ENCODE measurements around the gene PSEN2. TPM values are rescaled to one million over a fixed set of nuclear protein-coding genes. Genes with fewer than 3 reads are reported as not detected.

PSEN2 gene
- total and polyA plus RNA-seq, 2 experiments from 2014 or later = 12.9 to 14.3 TPM

DNA sequence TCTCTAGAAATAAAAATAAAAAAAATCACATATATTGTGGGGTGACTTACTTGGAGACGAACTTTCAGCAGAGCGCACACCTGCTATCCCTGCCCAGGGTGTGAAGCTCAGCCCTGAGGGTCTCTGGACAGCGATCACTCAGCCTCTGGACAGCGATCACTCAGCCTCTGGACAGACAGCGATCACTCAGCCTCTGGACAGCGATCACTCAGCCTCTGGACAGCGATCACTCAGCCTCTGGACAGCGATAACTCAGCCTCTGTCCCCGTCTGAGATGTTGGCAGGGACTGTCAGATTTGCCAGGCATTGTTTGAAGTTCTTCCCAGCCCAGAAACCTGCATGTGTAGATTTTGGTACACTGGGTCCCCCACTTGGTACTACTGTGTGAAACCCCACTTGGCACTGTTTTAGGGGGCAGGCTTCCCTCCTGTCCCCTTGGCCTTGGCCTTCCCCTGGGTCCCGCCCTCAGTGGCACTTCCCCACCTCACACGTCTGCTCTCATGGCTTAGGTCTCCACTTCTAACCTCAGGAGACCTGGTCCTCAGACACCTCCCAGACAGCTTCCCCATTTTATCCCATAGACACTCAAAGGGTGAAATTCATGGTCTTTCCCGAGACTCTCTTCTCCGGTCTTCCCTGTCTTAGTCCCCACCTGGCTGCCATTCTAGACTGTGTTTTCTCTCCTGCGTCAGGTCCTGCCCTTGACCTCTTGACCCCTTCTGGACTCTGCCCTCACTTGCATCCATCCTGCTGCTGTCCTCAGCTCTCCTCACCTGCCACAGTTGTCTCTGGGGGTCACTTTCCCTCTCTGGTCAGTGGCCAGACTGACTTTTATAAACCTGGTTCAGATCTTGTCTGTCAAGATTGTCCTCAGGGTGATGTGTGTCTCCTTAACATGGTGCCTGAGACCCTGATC, 10.2 kb downstream of the PSEN2 start:
- no peaks in the 10 kb centered on the region for H3K36me3 ChIP-seq (replicated peaks; ENCODE audit: insufficient read depth, low read depth)
- WGBS (ENCODE audit: low lambda C conversion rate, missing lambda C conversion rate) = 97% methylated on average over 14 of the region's 14 CpGs
- TF ChIP-seq EZH2 (IDR thresholded peaks at IDR 0.05; ENCODE audit: borderline replicate concordance) = no peak
- TF ChIP-seq EZH2phosphoT487 (IDR thresholded peaks at IDR 0.05; ENCODE audit: low read depth, severe bottlenecking, unreplicated experiment) = no peak
- TF ChIP-seq, protein P1, sequence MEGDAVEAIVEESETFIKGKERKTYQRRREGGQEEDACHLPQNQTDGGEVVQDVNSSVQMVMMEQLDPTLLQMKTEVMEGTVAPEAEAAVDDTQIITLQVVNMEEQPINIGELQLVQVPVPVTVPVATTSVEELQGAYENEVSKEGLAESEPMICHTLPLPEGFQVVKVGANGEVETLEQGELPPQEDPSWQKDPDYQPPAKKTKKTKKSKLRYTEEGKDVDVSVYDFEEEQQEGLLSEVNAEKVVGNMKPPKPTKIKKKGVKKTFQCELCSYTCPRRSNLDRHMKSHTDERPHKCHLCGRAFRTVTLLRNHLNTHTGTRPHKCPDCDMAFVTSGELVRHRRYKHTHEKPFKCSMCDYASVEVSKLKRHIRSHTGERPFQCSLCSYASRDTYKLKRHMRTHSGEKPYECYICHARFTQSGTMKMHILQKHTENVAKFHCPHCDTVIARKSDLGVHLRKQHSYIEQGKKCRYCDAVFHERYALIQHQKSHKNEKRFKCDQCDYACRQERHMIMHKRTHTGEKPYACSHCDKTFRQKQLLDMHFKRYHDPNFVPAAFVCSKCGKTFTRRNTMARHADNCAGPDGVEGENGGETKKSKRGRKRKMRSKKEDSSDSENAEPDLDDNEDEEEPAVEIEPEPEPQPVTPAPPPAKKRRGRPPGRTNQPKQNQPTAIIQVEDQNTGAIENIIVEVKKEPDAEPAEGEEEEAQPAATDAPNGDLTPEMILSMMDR (IDR thresholded peaks at IDR 0.05; ENCODE audit: poor library complexity) = no peak

DNA sequence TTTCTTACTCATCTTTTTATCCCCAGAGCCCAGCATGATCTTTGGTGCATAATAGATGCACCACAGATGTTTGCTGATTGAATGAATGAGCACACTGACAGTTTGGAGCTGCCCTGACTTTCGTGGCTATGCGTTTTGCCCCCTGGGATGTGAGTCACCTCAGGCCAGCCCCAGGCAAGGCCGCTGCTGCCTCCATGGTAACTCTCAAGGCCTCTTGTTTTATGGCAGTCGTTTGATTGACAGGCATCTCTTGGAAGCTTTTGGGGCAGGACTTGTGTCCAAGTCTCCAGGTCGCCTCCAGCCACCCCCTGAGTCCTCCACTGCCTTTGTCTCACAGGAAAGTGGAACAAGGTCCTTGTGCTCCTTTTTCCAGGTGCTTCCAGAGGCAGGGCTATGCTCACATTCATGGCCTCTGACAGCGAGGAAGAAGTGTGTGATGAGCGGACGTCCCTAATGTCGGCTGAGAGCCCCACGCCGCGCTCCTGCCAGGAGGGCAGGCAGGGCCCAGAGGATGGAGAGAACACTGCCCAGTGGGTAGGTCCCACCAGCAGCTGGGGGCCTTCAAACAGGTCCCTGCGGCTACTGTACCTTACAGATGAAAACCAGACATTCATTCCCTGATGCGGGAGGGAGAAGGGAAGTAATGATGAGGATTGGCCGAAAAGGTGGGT, 11.2 kb downstream of the PSEN2 start:
- H4K20me1 ChIP-seq (ENCODE audit: insufficient read depth, poor library complexity, severe bottlenecking) = no peaks in the 10 kb centered on the region
- no peak for DNase-seq (ENCODE audit: low spot score)
- no peak overlapping the region for H3K27ac ChIP-seq
- no peaks in the 10 kb centered on the region for H3K36me3 ChIP-seq (replicated peaks; ENCODE audit: insufficient read depth, low read depth)
- H3K79me2 ChIP-seq = no peaks in the 10 kb centered on the region
- H3K4me3 ChIP-seq = no peak overlapping the region
- no peaks in the 10 kb centered on the region for H3K9me2 ChIP-seq (replicated peaks; ENCODE audit: insufficient read depth)
- H3K4me1 ChIP-seq (ENCODE audit: insufficient read depth) = no peaks in the 10 kb centered on the region
- H2AFZ ChIP-seq = no peak overlapping the region
- no peak for TF ChIP-seq EZH2phosphoT487 (IDR thresholded peaks at IDR 0.05; ENCODE audit: low read depth, severe bottlenecking, unreplicated experiment)
- no peak for TF ChIP-seq EZH2 (IDR thresholded peaks at IDR 0.05; ENCODE audit: borderline replicate concordance)
- TF ChIP-seq, protein P1 (IDR thresholded peaks at IDR 0.05; ENCODE audit: poor library complexity) = no peak
- no peaks in the 10 kb centered on the region for H3K9me3 ChIP-seq (ENCODE audit: low read depth)
- 93% methylated on average over 15 of the region's 15 CpGs for WGBS (ENCODE audit: low lambda C conversion rate, missing lambda C conversion rate)
- H3K4me2 ChIP-seq = peak overlapping the region; percentile 66
- no peaks in the 10 kb centered on the region for H3K27me3 ChIP-seq

More for the DNA sequence above, 10.2 kb downstream of the PSEN2 start:
- no peaks in the 10 kb centered on the region for H3K4me1 ChIP-seq (ENCODE audit: insufficient read depth)
- H3K9me2 ChIP-seq (replicated peaks; ENCODE audit: insufficient read depth) = no peaks in the 10 kb centered on the region
- no peaks in the 10 kb centered on the region for H4K20me1 ChIP-seq (ENCODE audit: insufficient read depth, poor library complexity, severe bottlenecking)
- no peaks in the 10 kb centered on the region for H3K79me2 ChIP-seq
- no peak overlapping the region for H3K4me2 ChIP-seq
- H3K4me3 ChIP-seq = no peak overlapping the region
- H2AFZ ChIP-seq = no peak overlapping the region
- H3K27ac ChIP-seq = no peak overlapping the region
- no peaks in the 10 kb centered on the region for H3K9me3 ChIP-seq (ENCODE audit: low read depth)
- no peak for DNase-seq (ENCODE audit: low spot score)
- H3K27me3 ChIP-seq = no peaks in the 10 kb centered on the region

DNA sequence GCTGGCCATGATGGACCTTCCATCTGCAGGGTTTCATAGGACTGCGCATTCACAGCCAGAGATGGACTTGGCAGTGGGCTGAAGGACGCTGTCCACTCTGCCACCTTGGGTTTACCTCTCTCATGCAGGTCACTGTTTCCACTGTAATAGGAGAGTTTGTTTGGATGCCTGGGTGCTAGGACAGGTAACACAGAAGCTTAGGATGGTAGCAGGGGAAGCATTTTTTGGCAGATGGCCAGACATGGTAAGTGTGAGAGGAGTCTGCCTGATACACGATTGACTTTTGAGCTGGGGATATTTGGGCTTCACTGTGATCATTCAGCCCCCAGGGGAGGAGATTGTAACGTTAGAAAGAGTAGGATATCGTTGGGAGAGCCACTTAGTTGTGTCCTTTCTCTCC, 11.8 kb downstream of the PSEN2 start:
- no peaks in the 10 kb centered on the region for H3K4me1 ChIP-seq (ENCODE audit: insufficient read depth)
- H3K36me3 ChIP-seq (replicated peaks; ENCODE audit: insufficient read depth, low read depth) = no peaks in the 10 kb centered on the region
- H3K4me2 ChIP-seq = peak overlapping the region; percentile 66
- H3K27me3 ChIP-seq = no peaks in the 10 kb centered on the region
- TF ChIP-seq EZH2 (IDR thresholded peaks at IDR 0.05; ENCODE audit: borderline replicate concordance) = no peak
- H2AFZ ChIP-seq = no peak overlapping the region
- WGBS (ENCODE audit: low lambda C conversion rate, missing lambda C conversion rate) = 71% methylated on average over 5 of the region's 5 CpGs
- H3K4me3 ChIP-seq = no peak overlapping the region
- H3K9me3 ChIP-seq (ENCODE audit: low read depth) = no peaks in the 10 kb centered on the region
- H3K9me2 ChIP-seq (replicated peaks; ENCODE audit: insufficient read depth) = no peaks in the 10 kb centered on the region
- peak overlapping the region; percentile 22 for H3K27ac ChIP-seq
- DNase-seq (ENCODE audit: low spot score) = no peak
- H4K20me1 ChIP-seq (ENCODE audit: insufficient read depth, poor library complexity, severe bottlenecking) = no peaks in the 10 kb centered on the region
- no peaks in the 10 kb centered on the region for H3K79me2 ChIP-seq

Measured in hepatocyte (in vitro differentiated cells).